NCI-H1048 (cell line): Measurements from ENCODE around the gene UBASH3A.
"Not testable (repeated sequence)": the region's sequence is repeated elsewhere in the genome, so short reads cannot be mapped to it uniquely, and the experiment has no call there.

ENCODE experiments used
- DNase-seq: peaks from one replicate; lab custom pipeline; 2025; lab: John Stamatoyannopoulos, UW

Gene UBASH3A

DNA sequence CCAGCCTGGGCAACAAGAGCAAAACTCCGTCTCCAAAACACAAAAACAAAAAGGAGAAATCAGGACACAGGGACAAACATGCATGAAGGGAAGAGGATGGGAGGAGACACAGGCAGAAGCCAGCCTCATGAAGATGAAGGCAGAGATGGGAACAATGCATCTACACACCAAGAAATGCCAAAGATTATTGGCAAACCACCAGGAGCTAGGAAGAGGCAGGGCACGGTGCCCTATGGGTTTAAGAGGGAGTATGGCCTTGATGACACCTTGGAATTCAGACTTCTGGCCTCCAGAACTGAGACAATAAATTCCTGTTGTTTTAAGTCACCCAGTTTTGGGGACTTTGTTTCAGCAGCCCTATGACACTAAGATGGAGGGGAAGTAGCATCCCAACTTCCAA lies 13.0 kb upstream of the UBASH3A start:
- no peak for DNase-seq

DNA sequence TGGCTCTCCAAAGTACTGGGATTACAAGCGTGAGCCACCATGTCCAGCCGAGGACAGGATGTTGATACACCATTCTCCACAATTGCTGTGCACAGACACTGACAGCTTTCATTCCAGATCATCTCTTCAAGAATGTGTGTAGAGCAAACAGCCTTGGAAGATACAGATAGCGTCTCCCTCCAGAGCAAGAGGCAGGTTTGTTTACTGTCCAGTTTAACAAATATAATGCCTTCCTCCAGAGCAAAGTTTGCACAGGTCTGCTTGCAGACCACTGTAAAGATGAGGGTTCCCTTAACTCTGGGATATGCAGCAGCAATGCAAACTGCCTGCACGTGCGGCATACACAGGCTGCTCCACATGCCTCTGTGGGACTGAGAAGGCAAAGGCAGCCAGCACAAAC lies 12.4 kb upstream of the UBASH3A start:
- no peak for DNase-seq

DNA sequence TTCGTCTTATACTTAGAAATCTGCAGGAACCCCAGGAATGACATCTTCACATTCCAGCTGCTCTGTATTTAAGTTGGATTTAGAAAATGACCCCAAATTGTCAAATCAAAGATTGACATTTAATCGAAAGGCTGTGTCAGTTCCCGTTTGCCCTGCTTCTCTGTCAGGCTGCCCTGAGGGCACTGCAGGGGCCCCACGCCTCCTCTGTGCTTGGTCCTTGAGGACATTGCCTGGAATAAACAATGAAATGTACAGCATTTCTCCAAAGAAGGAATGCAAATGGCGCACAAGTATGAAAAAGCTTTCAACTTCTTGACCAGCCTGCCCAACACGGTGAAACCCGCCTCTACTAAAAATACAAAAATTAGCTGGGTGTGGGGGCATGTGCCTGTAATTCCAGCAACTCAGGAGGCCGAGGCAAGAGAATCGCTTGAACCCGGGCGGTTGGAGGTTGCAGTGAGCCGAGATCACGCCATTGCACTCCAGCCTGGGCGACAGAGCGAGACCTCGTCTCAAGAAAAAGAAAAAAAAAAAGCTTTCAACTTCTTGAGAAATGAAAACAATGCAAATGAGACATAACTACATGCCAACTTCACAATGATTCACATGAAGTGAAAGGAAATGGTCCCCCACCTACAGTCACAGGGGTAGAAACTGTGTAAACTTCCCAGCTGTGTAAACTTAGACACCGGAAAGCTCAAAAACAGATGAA lies 10.8 kb upstream of the UBASH3A start:
- DNase-seq = no peak

DNA sequence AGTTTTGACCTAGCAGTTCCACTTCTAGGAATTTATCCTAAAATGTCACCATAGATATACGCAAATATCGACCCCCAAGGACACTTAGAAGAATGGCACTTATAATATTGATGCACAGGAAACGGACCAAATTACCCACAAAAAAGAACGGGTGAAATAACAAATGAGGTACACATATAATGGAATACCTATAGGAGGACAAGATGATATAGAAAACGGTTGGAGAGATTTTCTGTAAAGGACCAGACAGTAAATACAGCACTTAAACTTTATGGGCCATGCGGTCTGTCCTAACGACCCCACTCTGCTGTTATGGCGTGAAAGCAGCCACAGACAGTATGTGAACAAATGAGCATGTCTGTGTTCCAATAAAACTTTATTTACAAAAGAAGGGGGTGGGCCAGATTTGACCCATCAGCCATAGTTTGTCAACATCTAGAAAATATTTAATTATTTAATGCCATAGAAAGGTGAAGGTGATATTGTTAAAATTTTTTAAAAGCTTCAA lies 10.2 kb upstream of the UBASH3A start:
- DNase-seq = no peak

DNA sequence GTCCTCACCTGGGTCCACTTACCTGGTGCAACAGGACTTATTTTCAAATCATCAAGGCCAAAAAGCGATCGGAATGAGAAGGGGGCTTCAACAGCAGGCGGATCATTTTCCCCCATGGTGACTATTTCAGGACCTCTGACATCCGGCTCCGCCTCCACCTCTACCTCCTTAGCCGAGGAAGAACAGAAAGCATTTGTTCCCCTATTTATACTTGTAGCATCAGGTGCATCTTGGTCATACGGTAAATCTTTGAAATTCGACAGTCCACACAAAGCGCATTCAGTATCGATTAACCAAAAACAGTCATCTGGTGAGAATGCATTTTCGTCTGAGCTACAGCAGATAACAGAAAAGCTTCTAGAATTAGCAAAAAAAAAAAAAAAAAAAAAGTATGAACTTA lies 8.4 kb upstream of the UBASH3A start:
- no peak for DNase-seq

DNA sequence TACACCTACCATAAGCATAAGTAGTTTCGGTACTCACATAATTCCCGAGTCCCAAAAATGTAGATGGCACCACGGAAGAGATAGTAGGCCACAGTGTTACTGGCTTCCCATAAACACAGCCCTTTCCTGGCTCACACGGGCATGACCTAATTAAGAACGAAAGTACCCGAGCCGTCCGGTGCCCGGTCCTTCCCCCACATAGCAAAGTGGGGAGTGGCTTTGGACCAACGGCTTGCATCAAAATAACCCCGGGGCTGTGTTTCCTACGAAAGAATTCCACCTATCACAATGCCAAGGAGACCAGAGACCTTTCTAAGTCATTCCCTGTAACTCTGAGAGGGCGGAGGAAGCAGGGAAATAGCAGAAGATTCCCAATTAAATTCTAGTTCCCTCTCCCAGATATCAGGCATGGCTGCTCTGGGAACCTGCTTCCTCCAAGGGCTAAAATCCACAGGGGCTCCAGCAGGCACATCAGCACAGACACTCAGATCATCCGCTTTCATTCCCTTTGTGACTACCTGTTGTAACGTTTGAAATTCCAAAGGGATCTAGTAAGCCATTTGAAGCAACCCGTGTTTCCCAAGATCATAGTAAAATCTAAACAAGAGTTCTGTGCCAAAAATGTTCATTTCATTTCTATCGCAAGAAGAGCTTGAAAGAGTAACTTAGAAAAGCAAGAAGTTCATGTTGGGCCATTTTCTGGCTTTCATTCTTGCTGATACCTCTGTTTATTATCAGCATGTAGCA lies 7.6 kb upstream of the UBASH3A start, which contains the start of gene TMPRSS3:
Gene TMPRSS3, minus strand, starts transcription at position 148 of the 747 bp plus-strand sequence. CDS start 635 bp downstream, outside the sequence.
- DNase-seq = peak; percentile 48

DNA sequence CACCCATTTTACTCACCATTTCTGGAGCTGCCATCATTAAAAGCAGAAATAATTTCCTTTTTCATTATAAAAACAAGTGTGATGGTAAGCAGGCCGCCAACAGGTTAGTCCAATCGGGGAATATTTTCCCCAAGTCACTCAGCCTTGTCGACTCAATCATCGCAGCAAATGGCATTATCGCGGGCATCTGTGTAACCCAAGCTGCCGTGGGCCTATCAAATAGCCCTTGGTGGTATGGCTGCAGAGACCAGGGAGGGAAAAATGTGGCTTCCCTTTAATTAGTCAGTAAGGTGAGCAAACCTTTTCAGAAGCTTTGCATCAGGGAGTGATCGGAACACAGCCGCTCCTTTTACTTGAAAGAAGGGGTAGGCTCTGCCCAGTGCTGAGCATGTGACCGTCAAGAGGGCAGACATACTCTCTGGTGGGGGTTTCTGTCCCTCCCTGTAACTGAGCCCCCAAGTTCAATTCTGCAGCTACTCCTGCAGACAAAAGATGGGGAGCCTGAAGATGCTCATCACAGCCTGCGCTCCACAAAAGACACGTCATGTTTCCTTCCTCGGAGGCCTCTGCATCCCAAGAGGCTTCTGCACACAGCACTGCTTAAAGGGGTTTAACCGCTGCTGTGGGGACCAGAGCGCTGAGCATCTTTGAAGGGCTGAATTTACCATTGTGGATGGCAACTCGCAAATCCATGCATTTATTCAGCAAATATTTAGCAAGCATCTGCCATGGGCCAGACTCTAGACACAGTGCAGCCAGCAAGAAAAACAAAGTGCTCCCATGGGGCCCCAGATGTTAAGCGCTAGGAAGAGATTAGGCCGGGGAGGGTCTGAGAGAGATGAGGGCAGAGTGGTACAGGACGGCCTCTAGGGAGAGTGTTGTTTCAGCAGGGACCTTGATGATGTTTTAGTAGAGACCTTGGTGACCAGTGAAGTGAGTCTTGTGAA lies 6.6 kb upstream of the UBASH3A start:
- no peak for DNase-seq

DNA sequence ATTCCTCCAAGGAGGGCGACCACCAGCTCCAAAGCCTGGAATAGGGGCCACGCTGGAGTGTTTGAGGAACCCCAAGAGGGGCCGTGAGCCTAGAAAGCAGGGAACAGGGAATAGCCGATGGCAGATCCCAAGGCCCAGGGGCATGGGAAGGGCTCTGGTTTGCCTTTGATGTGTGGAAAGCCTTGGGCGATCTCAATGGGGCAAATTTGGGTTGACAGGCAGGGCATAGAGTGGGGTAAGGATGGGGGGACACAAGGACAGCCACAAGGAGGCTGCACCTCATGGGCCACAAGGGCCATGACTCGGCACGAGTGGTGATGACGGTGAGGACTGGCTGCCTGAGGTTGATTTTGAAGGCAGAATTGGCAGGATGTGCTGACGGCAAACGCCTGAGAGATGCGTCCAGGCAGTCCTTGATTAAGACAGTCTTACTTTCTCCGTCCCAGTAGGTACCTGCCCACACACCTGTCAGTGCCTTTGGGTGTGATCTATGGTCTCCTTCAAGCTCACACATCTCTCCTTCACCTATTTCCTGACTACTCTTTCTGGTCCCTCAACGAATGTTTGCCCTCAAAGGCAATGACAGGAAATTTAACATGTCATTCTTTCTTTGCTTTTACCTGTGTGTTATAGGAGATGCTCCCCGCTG lies 5.8 kb upstream of the UBASH3A start:
- no peak for DNase-seq

DNA sequence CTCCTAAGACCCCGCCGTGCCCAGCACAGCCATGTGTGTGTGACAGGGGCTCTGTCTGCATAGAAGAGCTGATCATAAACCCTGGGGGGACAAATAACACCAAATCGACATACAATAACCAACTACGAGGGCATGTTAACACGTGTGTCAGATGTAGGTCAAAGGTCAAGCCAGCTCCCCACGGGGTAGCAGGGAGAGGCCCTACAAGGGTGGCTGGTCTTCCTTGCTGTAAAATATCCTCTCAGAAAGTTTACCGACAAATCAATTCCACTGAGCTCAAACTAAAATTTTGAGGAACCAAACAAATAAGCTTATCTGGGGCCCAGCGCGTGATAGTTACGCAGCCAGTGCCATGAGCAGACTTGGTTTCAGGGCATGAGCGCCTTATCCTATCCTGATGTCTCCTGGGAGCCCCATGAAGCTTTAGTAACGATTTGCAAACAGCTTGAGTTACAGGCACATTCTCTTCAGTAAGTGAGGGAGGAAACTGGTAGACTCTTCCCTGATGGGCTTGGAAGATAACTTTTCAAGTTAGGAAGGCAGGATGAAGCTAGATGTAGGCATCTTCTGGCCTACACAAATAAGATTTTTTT lies 5.2 kb upstream of the UBASH3A start:
- DNase-seq = no peak

DNA sequence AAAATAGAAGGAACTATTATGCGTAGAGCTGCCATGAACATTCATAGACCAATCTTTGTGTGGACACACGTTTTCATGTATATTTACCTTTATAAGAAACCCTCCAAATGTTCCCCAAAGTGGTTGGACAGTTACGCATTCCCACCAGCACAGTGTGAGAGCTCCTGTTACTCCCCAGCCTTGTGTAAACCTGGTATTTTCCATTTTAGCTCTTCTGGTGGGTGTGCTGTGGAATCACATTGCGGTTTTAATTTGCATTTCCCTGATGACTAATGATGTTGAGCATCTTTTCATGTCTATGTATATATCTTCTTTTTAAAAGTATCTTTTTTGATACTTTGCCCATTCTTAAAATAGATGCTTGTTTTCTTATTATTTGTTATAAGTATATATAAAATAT lies 3.2 kb upstream of the UBASH3A start:
- DNase-seq = peak; percentile 23

DNA sequence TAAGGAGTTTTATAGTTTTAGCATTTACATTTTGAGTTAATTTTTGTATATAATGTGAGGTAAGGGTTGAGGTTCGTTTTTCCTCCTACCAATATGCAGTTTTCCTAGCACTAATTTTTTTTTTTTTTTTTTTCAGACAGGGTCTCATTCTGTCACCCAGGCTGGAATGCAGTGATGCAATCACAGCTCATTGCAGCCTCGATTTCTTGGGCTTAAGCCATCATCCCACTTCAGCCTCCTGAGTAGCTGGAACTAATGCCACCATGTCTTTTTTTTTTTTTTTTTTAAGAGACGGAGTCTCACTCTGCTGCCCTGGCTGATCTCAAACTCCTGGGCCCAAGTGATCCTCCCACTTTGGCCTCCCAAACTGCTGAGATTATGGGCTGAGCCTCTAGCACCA lies 2.5 kb upstream of the UBASH3A start:
- DNase-seq = no peak

DNA sequence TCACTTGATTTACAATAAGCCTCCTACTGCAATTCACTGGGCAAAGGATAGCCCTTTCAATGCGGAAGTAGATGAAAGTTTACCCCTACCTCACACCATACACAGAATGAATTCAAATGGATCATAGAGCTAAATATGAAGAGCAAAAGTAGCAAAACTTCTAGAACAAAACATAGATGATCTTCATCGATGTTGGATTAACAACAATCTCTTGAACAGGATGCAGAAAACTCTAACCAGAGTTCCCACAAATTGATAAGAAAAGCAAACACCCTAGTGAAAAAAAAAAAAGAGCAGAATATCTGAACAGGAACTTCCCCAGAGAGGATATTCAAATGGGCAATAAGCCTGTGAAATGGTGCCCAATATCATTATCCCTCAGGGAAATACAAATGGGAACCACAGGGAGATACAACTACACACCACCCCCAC lies 1.9 kb upstream of the UBASH3A start:
- DNase-seq = no peak

DNA sequence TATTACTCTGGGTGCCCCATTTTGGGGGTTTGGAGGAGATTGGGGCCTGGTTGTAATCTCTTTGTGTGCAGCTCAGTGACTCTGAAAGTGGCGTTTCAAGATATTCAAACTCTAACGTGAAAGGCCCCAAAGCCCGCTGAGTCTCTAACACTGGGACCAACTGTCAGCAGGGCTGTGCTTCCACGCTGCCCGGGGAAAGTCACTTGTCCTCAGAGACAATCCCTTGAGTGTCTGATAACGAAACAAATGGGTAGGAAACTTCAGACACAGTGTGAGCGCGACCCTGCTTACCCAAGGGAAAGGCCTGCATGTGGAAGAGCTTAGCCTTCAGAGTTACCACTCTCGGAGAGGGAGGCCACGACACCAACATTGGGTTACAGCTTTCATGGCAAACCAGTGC lies 837 bp downstream of the UBASH3A start:
- no peak for DNase-seq

DNA sequence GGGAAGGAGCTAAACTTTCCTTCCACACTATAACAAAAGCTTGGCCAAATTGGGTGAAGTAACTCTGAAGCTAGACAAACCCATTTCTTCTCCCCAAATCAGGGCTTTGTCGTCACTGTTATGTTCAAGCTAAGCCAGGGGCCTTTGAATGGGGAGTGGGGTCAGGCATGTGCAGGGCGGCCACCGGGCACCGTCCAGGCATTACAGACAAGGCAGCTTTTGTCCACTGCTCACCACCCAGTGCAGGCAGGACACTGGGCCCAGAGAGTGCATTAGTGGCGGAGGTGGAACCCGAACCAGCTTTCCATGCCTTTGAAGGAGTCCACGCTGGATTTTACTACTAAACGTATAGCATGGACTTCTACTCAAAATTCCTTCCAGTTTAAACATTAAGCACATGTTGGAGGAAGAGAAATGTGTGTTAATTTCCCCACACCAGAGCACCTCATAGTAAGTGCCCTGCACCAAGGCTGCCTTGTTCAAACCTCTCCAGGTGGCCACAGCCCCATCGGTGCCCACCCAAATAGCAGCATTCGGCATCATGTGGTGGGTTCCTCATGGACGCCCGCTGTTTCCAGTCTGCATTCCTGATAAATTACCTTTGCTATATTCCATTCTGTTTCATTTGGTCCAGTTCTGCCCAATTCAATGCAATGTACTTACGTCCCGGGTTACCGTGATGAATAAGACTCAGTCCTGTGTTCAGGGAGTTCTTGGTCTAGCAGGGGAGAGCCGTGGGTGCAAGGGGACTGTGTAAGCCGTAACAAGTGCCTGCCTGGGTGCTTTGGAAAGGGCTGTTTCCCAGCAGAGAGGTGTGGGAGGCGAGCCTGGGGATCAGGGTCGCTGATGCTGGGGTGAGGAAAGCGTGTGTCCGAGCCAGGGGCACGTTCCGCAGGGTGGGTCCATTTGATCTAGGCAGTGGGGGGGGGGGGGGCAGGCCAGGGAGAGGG lies 1.6 kb downstream of the UBASH3A start:
- no peak for DNase-seq

DNA sequence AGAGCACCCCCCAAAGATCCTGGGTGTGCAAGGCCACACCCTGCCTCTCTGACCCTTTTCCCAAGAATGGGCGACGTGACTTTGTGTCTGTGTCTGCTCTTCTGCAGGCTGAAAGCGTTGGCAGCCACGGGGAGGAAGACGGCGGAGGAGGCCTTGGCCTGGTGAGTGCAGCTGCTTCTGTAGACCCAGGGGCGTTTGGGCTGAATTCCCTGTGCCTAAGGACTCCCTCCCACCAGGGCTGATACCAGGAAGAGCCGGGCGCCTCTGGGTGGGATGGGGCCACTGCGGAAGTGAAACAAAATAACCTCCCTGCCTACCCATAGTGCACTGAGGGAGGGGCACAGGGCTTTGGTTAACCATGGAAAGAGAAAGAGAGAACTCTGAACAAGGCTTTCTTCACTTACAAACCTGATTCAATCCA lies 2.5 kb downstream of the UBASH3A start:
- no peak for DNase-seq

DNA sequence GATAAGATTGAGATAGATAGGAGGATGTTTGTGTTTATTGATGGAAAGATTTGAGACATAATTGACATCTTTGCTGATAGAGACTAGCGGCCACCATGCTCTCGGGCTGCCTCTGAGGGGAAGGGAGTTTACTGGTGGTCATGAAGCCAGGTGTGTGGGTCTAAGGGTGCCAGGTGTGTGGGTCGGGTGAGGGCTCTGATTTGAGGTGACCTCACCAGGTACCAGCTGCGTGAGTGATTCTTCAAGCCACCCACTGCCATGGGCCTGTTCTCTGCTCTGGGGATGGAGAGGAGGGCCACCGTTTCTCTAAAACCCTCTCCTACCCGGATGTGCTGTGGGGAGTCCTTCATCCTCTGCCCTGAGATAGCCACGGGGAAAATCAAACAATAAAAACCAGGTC lies 3.2 kb downstream of the UBASH3A start:
- DNase-seq = no peak

DNA sequence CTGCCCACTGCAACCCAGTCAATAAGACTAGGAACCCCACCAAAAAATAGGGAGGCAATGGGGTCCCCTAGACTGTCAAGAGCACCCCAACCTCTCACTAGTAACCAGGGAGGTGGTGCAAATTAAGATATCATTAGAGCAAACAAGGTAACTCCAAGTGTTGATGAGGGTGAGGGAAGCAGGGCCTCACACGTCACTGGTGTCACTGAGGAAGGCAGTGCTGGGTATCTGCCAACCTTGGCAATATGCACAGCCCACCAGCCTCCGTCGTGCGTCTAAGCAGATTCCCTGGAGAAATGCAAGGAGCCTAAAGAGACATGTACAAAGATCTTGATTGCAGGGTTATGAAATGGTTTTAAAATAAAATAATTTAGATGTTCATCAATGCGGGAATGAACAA lies 3.8 kb downstream of the UBASH3A start:
- DNase-seq = no peak

DNA sequence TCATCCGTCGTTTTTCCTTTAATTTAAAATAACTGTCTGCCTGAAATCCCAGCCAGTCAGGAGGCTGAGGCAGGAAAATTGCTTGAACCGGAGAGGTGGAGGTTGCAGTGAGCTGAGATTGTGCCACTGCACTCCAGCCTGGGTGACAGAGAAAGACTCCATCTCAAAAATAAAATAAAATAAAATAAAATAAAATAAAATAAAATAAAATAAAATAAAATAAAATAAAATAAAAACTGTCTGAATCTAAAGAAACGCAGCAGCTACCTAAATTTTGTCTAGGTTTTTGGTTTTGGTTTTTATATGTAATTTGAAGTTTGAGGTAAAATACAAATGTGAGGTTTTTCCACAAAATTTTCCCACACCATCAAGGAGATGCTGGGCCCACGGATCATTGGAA lies 5.0 kb downstream of the UBASH3A start:
- DNase-seq = not testable (repeated sequence)

DNA sequence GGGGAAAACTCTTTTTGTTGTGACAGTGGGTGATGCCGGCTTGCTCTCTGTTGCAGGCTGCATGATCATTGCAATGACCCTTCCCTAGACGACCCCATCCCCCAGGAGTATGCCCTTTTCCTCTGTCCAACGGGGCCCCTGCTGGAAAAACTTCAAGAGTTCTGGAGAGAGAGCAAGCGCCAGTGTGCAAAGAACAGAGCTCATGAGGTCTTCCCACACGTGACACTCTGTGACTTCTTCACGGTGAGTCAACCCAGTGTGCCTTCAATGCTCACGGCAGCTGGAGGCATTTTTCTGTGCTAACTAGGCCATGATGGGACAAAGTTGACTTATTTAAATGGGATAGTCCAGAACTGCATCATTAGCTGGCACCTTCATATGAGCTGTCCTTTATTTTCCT lies 5.7 kb downstream of the UBASH3A start:
- DNase-seq = no peak

DNA sequence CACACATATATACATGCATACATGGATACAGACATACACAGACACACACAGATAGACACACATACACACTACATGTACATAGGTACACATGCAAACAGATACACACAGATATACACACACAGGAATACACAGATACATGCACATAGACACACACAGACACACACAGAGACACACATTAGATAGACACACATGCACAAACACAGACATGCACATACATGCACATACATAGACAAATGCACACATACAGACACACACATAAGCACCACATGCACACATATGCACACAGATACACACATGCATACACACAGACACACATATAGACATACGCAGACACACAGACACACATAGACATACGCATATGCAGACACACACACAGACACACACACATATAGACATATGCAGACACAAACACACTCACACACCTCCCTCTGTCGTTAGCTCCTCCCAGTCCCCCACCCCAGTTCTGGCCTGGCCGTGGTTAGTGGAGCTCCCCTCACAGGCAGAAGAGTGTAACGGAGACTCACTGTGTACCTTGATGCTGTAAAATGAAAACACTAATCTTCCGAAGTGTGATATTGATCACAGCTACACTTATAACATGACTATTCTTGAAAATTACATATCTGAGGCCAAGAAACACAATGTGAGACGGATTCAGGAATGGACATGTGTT lies 7.6 kb downstream of the UBASH3A start:
- DNase-seq = no peak
